Endometrial microvascular endothelial cells (primary cell): ENCODE results near the gene DAPK1. TPM values are rescaled to one million over a fixed set of nuclear protein-coding genes. Genes with fewer than 3 reads are reported as not detected.

Experiments
- in situ Hi-C: cut with HindIII; loops from 2 replicates; pipeline ENCODE4 v1.10.0; 2017; ENCODE audit warnings: low sequenced_read_pairs, low pct_unique_long_range_greater_than_20kb; ENCODE audit errors: inconsistent ontology term
- total RNA-seq: library from RNA; depleted of rRNA; stranded (reverse); fragments of >200 nt; gene quantifications from one replicate; pipeline ENCODE4 v1.2.3, GENCODE V29; 2015; ENCODE audit errors: inconsistent ontology term

The DAPK1 gene
- total RNA-seq, 1 donor from 2014 or later: 1.6 TPM

- in situ Hi-C loops: no loop called here
Measured at GRCh38 chr9:87615547-87616148, 118.0 kb downstream of the DAPK1 start.

DNA sequence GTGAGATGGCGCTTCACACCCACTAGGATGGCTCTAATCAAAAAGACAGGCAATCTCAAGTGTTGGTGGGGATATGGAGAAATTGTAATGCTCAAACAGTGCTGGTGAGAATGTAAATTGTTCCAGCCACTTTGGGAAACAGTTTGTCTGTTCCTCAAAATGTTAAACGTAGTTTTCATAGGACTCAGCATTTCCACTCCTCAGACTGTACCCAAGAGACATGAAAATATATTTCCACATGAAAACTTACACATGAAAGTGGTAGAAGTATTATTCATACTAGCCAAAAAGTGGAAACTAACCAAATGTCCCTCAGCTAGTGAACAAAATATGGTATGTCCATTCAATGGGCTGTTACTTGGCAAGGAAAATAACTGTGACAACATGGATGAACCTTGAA is 120.6 kb downstream of the DAPK1 start:
- in situ Hi-C loops: no loop called here

GRCh38 chr9:87618931-87619330 is 121.3 kb downstream of the DAPK1 start:
- in situ Hi-C loops: no loop called here

DNA sequence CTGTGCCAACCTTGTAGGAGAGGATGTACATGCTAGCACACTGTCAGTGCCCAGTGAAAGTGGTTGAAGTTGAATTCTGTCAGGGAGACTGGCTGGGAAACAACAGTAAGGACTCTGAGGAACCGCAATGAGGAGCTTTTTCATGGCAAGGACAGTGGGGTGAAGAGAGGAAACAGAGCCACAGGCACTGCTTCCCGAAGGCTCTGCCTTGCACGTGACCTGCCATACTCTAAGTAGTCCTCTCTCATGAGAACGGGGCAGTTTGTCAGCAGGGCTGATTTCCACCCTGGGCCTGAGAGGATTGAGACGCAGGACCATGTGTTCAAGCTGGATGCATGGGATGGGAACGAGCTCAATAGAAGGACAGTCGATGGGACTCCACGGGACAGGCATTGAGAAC is 121.7 kb downstream of the DAPK1 start:
- in situ Hi-C loops: no loop called here

GRCh38 chr9:87620731-87621322 is 123.2 kb downstream of the DAPK1 start:
- in situ Hi-C loops: no loop called here

- in situ Hi-C loops: no loop called here
Measured at GRCh38 chr9:87622098-87622497, 124.4 kb downstream of the DAPK1 start.

GRCh38 chr9:87622923-87623322 is 125.3 kb downstream of the DAPK1 start:
- in situ Hi-C loops: no loop called here

DNA sequence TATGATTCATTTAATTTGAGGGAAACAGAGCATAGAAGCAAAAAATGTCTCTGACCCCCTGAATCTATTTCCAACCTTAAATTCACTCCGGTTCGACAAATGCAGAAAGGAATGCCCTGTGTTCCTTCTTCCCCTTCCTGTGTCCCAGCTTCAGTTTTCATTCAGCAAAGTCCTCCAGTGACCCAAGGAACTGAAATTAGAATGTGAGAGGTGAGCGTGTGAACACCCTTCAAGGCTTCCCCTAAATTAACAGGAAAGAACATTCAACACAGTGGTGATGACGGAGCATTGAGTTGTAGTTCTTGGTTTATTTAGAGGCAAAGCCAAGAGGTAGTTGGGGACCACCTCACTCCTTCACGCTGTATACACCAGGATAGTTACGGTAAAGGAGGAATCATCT is 130.7 kb downstream of the DAPK1 start:
- in situ Hi-C loops: no loop called here

GRCh38 chr9:87629104-87629503 is 131.4 kb downstream of the DAPK1 start:
- in situ Hi-C loops: no loop called here

DNA sequence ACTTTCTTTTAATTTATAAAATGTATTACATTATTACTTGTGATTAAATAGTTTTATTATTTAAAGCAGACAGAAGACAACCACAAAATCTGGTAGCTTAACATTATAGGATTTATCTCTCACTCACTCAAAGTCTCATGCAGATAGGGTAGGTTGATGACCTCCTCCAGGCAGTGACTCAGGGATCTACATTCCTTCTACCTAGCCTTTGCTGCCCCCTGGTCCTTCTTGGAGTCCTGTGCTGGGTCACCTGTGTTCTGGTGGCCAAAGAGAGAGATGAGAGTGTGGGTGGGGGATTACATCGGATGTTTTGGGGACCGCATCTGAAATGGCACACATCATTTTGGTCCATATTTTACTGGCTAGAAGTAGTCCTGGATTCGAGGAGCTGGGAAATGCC is 132.6 kb downstream of the DAPK1 start:
- in situ Hi-C loops: no loop called here

- in situ Hi-C loops: no loop called here
Measured at GRCh38 chr9:87630846-87631245, 133.2 kb downstream of the DAPK1 start.

GRCh38 chr9:87635656-87636501 is 138.2 kb downstream of the DAPK1 start:
- in situ Hi-C loops: no loop called here

DNA sequence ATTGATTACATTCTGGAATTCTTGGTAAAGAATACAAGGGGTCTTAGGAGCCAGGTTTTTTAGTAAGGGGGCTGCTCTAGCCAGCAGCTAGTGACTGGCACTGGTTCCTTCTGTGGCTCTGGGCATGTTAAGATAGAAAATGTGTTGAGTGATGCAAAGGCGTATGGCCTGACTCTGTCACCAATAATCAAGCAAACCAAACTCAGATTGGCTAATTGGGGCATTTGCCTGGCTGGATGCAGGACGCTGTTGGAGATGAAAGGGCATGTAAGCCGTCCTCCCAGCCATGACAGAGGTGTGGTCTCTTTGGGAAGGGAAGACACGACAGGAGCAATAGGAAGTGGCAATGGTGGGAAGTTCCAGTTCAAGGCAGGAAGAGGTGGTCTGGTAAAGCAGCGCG is 140.6 kb downstream of the DAPK1 start:
- in situ Hi-C loops: no loop called here

- in situ Hi-C loops: no loop called here
Measured at GRCh38 chr9:87639949-87640348, 142.3 kb downstream of the DAPK1 start.

DNA sequence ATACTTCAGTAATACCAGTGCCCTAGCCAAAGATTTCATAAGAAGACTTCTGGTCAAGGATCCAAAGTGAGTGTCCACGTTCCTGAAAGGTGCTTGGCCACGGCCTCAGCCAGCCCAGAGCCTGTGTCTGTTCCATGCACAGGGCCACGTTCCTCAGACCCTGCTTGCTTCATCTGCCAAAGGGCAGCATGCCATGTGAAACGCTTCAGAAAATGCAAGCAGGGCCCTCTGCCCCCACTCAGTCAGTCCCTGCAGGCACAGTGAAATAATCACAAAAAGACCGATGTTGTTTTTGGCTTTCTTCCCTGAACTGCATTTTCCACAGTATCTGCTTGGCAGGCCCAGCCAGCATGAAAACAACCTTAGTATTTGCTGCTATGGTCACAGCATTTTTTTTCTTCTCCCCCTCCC is 142.7 kb downstream of the DAPK1 start:
- in situ Hi-C loops: no loop called here

- in situ Hi-C loops: no loop called here
Measured at GRCh38 chr9:87641067-87641466, 143.4 kb downstream of the DAPK1 start.

DNA sequence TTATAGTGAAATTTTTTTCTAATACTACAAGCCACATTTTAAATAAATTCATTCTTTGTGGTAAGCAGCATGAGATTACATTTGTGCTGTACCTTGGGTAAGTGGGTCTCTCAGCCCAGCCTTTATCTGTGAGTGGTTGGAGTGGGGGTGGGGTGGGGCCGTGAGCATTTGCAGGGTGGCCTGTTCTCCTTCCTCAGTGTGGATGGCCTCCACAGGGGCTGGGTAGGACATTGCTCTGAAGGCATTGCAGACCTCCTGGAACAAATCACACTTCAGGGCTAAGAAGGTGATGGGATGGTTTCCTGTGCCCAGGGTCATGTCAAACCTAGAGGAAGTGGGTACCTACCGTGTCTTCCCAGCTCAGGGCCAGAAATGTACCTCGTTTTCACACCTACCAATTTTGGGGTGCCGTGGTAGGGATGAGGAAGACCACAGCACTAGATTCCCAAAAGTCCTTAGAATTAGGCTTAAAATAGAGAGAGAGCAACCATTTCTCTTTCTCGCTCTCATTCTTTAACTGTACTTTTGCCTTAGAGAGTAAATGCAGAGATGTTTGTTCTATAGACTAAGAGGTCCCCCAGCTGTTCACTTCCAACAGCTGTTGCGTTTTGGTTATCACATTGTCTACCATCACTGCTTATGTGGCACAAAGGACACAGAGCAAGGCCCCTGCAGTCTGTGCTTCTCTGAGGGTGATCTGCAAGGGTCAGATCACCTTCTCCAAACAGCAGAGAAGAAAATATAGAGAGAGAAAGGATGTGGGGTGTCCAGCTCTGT is 144.9 kb downstream of the DAPK1 start:
- in situ Hi-C loops: no loop called here

- in situ Hi-C loops: no loop called here
Measured at GRCh38 chr9:87643107-87643650, 145.5 kb downstream of the DAPK1 start.
